Measurements from ENCODE around the gene ABCE1. TPM values are rescaled to one million over a fixed set of nuclear protein-coding genes. Genes with fewer than 3 reads are reported as not detected.

Gene ABCE1
- total and polyA plus RNA-seq, 2 of the 8 experiments (the other 6 are each of a cell fraction or from before 2014, with no cell fraction given): 43.7 to 126 TPM

- FAIRE-seq: no peak
- H4K8ac ChIP-seq (ENCODE audit: extremely low read depth, insufficient read depth, low read length): no peak overlapping the region
- no peak overlapping the region for H2AFZ ChIP-seq (ENCODE audit: low read length)
- H4K91ac ChIP-seq (replicated peaks; ENCODE audit: insufficient read length, low read length): no peak overlapping the region
- H3K9ac ChIP-seq (replicated peaks in 1 of 4; ENCODE audit: extremely low read depth in 1 of 4, low read depth in 3 of 4, low read length in 3 of 4): no peak overlapping the region
- H3K79me1 ChIP-seq (ENCODE audit: low read depth, low read length): no peaks in the 10 kb centered on the region
- no peaks in the 10 kb centered on the region; a peak in 1 of 4 replicates for H3K79me2 ChIP-seq (ENCODE audit: control insufficient read depth in 1 of 2, insufficient read depth in 2 of 2, low read length in 2 of 2)
- H3K23ac ChIP-seq (ENCODE audit: insufficient read length): no peak overlapping the region
- no peak overlapping the region for H3K14ac ChIP-seq (ENCODE audit: insufficient read length)
- 94% methylated on average over 2 of the region's 2 CpGs; no CpG with 5 or more reads in 1 of the 2 experiments for WGBS, 2 experiments (ENCODE audit: extremely low coverage in 1 of 2, insufficient coverage in 1 of 2, insufficient read length in 1 of 2, insufficient replicate concordance in 2 of 2, low coverage in 1 of 2, low lambda C conversion rate in 2 of 2, missing lambda C conversion rate in 1 of 2)
- H2BK15ac ChIP-seq (ENCODE audit: low read length): no peak overlapping the region
- H3K4me3 ChIP-seq (ENCODE audit: extremely low read depth in 1 of 4, insufficient read depth in 2 of 4, low read depth in 3 of 4, low read length in 4 of 4): no peak overlapping the region
- peaks cover 1 to 3% of the 10 kb centered on the region in 2 experiments for H4K20me1 ChIP-seq (replicated peaks in 1 of 2; ENCODE audit: control insufficient read depth in 1 of 2, insufficient read depth in 2 of 2, low read length in 2 of 2)
- H3K4me1 ChIP-seq (replicated peaks in 1 of 4; ENCODE audit: control insufficient read depth in 3 of 4, insufficient read depth in 4 of 4, low read length in 3 of 4): no peaks in the 10 kb centered on the region
- DNase-seq (ENCODE audit: low read depth in 1 of 2, low spot score in 2 of 2): no peak
- no peak overlapping the region for H2BK12ac ChIP-seq (ENCODE audit: low read depth, low read length)
- H3K36me3 ChIP-seq (ENCODE audit: control insufficient read depth in 2 of 4, insufficient read depth in 4 of 4, low read length in 3 of 4): peaks cover 9 to 61% (median 25%) of the 10 kb centered on the region in 4 experiments
- no peak overlapping the region for H4K5ac ChIP-seq (ENCODE audit: insufficient read length, low read depth, low read length)
- H3K56ac ChIP-seq (replicated peaks; ENCODE audit: insufficient read length, low read depth, low read length): no peak overlapping the region
- POLR2A ChIA-PET (ENCODE audit: partially characterized antibody): no interaction called here
- no peaks in the 10 kb centered on the region for H3K9me3 ChIP-seq (ENCODE audit: insufficient read depth in 2 of 2, low read depth in 1 of 2, low read length in 1 of 2)
- H2BK120ac ChIP-seq (replicated peaks; ENCODE audit: low read depth, low read length): no peak overlapping the region
- CTCF ChIA-PET (ENCODE audit: partially characterized antibody): no interaction called here
- H3K4ac ChIP-seq (replicated peaks; ENCODE audit: insufficient read length, low read depth, low read length): no peak overlapping the region
- no peaks in the 10 kb centered on the region for H3K27me3 ChIP-seq (replicated peaks in 1 of 4; ENCODE audit: control insufficient read depth in 3 of 4, extremely low read depth in 1 of 4, insufficient read depth in 3 of 4, low read length in 3 of 4)
- no peak overlapping the region for H3K27ac ChIP-seq (ENCODE audit: low read depth, low read length)
- no peak overlapping the region for H3K18ac ChIP-seq (ENCODE audit: extremely low read depth, low read length)
- H3K4me2 ChIP-seq (ENCODE audit: insufficient read depth in 1 of 2, low read depth in 2 of 2, low read length in 2 of 2): no peak overlapping the region
- H3K23me2 ChIP-seq (ENCODE audit: low read depth, low read length): no peaks in the 10 kb centered on the region
- no peak overlapping the region for H2BK20ac ChIP-seq (ENCODE audit: low read length)
- H2AK5ac ChIP-seq (ENCODE audit: low read depth, low read length): no peak overlapping the region
- no peak overlapping the region for H2BK5ac ChIP-seq (ENCODE audit: low read depth, low read length)
- TF ChIP-seq MAX (IDR thresholded peaks at IDR 0.05) (no peak), TBP (IDR thresholded peaks at IDR 0.05; ENCODE audit: low read depth, low read length) (no peak), SP2 (IDR thresholded peaks at IDR 0.05; ENCODE audit: low read length) (no peak), ATF2 (IDR thresholded peaks at IDR 0.05; ENCODE audit: low read length) (no peak), CREB1 (IDR thresholded peaks at IDR 0.05) (no peak), EP300 (IDR thresholded peaks at IDR 0.05; ENCODE audit: borderline replicate concordance in 1 of 2, low read depth in 2 of 2, low read length in 2 of 2) (no peak), RNF2 (IDR thresholded peaks at IDR 0.05; ENCODE audit: borderline replicate concordance, low read depth, low read length, missing control alignments, poor library complexity, severe bottlenecking) (no peak), SP4 (IDR thresholded peaks at IDR 0.05; ENCODE audit: low read length) (no peak), GABPA (IDR thresholded peaks at IDR 0.05; ENCODE audit: borderline replicate concordance, insufficient read depth, low read length) (no peak), BRCA1 (IDR thresholded peaks at IDR 0.05; ENCODE audit: low read depth, low read length) (no peak), JUND (IDR thresholded peaks at IDR 0.05; ENCODE audit: low read length) (no peak), CHD1 (IDR thresholded peaks at IDR 0.05; ENCODE audit: low read depth, low read length) (no peak)
Observed at GRCh38 chr4:145153181-145153903, 55.2 kb downstream of the ABCE1 start.
